Astrocyte of the cerebellum (primary cell): ENCODE data around the gene FBXW5.

Source experiments
- DNase-seq: peaks from one replicate; pipeline ENCODE4 v3.0.0-alpha.2; 2011; ENCODE audit warnings: low read depth
- H3K4me3 ChIP-seq: 2 replicates; pipeline ENCODE4 v1.5.1; 2011; ENCODE audit warnings: mild to moderate bottlenecking, low read depth, low read length, moderate library complexity
- in situ Hi-C: cut with HindIII; loops from 2 replicates; pipeline ENCODE4 v1.10.0; 2017; ENCODE audit warnings: low sequenced_read_pairs
- TF ChIP-seq, protein P1 (sequence below): IDR thresholded peaks from 2 replicates; pipeline ENCODE4 v1.5.1; 2012; ENCODE audit warnings: low read length, low read depth, moderate library complexity, mild to moderate bottlenecking; ENCODE audit errors: missing control alignments

The FBXW5 gene

DNA sequence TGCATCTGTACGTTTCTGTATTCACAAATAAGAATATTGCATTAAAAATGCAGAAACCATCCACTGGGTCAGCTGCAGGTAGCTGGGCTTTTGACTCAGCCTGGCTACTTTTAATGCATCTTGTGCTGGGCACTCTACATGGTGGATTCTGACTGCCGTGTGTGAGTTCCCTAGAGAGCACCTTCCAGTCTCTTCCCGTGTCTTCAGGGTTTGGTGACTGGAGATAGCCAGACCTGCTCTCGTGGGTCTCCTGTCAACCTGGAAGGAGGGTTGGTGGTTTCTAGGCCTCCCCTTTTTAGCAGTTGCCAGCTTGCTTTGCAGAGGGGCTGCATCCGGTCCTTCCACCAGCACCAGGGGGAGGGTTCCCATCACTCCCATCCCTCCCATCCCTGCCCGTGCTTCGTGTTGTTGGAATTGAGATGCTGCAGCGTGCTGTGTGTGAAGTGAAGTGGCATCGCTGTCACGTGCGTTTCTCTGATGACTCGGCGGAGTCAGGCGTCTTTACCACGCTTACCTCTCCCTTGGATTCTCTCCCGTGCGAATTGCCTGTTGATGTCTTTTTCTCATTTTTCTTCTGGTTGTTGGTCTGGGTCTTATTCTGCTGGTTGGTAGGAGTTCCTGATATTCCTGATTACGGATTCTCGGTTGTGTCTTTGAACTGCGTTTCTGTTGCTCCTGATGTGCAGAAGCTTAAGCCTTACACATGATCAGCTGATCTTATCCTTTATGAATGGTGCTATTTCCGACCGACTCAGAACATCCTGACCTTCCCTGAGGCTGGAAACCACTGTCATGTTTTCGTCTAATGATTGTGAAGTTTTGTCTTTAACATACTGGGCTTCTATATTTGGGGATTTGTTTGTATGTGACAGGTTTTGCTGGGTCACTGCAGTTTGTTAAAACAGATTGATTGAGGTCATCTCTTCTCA lies 16.9 kb downstream of the FBXW5 start:
- H3K4me3 ChIP-seq, result no peak overlapping the region
- TF ChIP-seq, protein P1, sequence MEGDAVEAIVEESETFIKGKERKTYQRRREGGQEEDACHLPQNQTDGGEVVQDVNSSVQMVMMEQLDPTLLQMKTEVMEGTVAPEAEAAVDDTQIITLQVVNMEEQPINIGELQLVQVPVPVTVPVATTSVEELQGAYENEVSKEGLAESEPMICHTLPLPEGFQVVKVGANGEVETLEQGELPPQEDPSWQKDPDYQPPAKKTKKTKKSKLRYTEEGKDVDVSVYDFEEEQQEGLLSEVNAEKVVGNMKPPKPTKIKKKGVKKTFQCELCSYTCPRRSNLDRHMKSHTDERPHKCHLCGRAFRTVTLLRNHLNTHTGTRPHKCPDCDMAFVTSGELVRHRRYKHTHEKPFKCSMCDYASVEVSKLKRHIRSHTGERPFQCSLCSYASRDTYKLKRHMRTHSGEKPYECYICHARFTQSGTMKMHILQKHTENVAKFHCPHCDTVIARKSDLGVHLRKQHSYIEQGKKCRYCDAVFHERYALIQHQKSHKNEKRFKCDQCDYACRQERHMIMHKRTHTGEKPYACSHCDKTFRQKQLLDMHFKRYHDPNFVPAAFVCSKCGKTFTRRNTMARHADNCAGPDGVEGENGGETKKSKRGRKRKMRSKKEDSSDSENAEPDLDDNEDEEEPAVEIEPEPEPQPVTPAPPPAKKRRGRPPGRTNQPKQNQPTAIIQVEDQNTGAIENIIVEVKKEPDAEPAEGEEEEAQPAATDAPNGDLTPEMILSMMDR, result no peak
- in situ Hi-C loops, result no loop called here
- DNase-seq, result no peak

DNA sequence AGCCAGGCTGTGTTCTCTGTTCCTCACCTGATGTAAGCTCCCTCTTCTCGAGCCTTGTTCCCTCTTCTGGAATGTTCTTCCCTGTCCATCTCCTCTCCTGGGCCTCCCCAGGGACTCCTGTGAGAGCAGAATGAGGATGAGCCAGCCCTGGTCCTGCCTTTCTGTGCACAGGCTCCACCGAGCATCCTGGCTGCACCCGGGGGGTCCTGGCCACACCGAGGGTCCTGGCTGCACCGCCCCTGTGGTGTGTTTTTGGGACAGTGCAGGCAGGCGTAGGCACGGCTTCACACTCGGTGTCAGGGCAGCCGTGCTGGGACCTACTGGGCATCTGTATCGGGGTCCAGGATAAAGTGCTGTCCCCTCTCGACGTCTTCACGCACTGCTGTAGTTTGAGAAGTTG lies 17.8 kb downstream of the FBXW5 start:
- TF ChIP-seq, protein P1, result no peak
- H3K4me3 ChIP-seq, result no peak overlapping the region
- in situ Hi-C loops, result no loop called here
- DNase-seq, result no peak

DNA sequence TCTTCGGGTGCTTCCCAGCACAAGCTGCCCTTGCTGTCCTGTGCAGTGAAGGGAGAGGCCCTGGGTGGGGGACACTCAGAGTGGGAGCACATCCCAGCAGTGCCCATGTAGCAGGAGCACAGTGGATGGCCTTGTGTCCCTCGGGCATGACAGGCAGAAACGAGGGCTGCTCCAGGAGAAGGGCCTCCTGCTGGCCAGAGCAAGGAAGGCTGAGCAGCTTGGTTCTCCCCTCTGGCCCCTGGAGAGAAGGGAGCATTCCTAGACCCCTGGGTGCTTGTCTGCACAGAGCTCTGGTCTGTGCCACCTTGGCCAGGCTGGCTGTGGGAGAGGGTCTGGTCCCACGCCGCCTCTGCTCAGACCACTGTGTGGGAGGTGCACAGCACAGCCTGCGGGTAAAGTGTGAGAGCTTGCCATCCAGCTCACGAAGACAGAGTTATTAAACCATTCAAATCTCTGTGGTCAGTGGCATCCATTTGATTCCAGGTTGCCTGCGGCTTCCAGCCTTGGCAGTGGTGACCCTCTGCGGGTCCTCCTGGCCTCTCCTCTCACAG lies 18.3 kb downstream of the FBXW5 start:
- DNase-seq, result no peak
- in situ Hi-C loops, result no loop called here
- H3K4me3 ChIP-seq, result no peak overlapping the region
- TF ChIP-seq, protein P1, result no peak

DNA sequence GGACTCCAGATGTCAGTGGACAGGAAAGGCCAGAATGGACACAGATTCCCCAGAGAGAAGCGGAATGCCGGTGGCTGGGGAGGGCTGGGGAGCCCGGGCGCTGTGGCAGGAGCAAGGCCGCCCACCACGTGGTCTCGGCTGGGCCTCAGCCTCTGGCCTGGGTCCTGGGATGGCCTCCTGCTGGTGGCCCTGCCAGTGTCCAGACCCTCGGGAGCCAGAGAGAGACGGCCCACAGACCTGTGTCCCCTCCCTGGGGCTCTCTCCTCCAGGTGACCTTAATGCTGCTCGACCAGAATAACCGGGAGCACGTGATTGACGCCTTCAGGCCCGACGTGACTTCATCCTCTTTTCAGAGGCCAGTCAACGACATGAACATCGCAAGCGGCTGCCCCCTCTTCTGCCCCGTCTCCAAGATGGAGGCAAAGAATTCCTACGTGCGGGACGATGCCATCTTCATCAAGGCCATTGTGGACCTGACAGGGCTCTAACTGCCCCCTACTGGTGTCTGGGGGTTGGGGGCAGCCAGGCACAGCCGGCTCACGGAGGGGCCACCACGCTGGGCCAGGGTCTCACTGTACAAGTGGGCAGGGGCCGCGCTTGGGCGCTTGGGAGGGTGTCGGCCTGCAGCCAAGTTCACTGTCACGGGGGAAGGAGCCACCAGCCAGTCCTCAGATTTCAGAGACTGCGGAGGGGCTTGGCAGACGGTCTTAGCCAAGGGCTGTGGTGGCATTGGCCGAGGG lies 19.0 kb downstream of the FBXW5 start:
- TF ChIP-seq, protein P1, result no peak
- no peak for DNase-seq
- no peak overlapping the region for H3K4me3 ChIP-seq
- in situ Hi-C loops, result no loop called here

DNA sequence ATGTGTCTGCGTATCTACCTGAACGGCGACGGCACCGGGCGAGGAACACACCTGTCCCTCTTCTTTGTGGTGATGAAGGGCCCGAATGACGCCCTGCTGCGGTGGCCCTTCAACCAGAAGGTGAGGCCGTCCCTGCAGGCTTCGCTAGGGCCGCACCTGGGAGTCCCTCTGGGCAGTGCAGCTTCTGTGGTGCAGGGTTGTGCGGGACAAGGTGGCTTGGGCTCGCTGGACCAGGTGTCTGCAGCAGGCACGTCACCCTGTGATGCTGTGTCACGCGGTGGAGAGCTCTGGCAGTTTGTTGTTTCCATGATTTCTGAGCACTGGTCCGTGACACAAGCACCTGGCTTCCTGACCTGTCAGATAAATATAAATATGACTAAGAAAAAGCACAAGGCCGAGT lies 20.7 kb downstream of the FBXW5 start:
- no peak overlapping the region for H3K4me3 ChIP-seq
- DNase-seq, result no peak
- in situ Hi-C loops, result no loop called here
- TF ChIP-seq, protein P1, result no peak

DNA sequence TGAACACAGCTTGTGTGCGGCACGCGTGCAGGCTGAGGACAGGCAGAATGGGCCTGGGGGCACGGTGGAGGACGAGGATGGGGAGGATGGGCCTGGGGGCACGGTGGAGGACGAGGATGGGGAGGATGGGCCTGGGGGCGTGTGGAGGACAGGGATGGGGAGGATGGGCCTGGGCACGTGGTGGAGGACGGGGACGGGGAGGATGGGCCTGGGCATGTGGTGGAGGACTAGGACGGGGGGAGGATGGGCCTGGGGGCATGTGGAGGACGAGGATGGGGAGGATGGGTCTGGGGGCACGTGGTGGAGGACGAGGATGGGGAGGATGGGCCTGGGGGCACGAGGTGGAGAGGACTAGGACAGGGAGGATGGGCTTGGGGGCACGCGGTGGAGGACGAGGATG lies 22.0 kb downstream of the FBXW5 start:
- TF ChIP-seq, protein P1, result no peak
- DNase-seq, result no peak
- H3K4me3 ChIP-seq, result no peak overlapping the region
- in situ Hi-C loops, result no loop called here
